T1000 (cell line): ENCODE data around the gene LIMCH1.
"Not testable (repeated sequence)": the region's sequence is repeated elsewhere in the genome, so short reads cannot be mapped to it uniquely, and the experiment has no call there.

ENCODE experiments used
- DNase-seq: peaks from one replicate; lab custom pipeline; 2025; ENCODE audit warnings: mixed read lengths; lab: John Stamatoyannopoulos, UW

Gene LIMCH1

DNA sequence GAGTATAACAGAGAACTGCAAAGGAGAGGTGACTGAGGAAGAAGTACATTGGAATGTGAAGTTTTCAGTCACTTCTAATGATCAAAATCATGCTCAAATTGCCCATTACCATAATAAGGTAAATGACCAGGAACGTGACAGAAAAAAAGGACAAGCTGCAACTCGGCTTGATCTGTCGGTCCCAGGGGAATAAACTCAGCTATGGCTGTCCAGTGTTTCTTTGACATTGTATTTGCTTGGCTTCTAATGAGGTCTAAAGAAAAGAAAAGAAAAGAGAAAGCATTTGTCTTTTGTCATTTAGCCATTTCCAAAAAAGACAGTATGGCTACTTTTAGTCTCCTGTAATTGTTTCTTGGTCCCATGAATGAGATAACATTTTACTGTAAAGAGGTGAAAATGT is 185.3 kb downstream of the LIMCH1 start:
- DNase-seq: no peak

DNA sequence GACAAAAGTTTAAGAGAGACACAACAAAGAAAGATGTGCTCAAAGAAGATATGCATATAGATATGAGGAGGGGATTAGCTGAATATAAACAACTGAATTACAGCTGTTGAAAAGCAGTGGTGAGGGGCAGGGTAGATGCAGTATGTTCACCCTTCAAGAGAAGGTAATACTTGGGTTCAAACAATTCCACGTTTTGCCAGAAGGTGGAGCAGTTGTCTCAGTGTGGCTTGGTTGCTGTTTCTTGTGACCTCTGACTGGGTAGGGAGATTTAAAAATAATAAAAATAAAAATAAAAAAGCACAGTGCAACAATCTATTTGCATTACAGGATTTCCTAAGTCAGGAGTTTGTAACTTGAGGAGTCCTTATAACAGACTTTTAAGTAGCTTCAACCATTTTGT is 187.3 kb downstream of the LIMCH1 start:
- no peak for DNase-seq

DNA sequence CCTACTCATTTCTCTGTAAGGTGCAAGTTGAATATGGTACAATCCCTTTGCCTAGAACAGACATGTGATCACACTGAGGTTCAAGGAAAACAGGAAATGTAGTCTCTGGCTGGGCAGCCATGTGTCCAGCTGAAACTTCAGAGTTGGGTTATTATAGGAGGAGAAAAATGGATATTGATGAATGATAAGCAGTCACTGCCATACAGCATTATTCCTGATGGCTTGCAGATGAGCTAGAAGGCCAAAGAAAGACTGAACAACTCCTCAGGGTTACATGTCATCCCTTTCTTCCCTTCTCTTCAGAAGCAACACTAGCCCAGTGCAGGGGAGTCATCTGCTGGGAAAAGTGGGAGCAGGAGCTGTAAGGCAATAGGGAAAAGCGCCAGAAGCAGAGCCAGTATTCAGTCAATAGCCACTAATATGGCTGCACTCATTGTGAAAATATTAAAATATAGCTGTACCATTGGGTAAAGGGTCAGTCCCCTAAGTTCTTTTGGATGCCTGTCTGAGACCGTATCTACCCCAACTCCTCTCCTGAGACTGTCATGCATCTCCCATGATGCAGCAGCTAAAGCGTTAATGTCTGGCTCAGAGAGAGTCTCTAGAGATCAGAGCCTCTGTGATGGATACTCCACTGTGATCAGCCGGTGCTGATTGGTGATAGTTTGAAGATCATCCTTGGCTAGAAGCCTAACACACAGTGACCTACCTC is 190.1 kb downstream of the LIMCH1 start:
- no peak for DNase-seq

DNA sequence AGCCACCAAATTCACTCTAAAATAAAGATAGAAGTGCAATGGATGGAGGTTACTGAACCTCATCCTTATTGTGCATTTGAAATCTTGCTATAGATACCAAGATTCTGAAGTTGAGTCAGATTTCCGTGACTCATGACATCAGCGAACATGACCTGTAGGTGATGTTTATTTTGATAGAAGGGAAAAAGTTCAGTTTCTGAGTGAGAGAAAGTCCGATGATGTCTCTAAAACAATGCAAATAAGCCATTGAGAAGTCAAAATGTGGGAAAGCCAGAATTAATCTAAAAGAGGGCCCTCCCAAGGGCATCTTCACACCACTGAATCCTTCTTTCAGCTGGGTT is 190.6 kb downstream of the LIMCH1 start:
- DNase-seq: no peak

DNA sequence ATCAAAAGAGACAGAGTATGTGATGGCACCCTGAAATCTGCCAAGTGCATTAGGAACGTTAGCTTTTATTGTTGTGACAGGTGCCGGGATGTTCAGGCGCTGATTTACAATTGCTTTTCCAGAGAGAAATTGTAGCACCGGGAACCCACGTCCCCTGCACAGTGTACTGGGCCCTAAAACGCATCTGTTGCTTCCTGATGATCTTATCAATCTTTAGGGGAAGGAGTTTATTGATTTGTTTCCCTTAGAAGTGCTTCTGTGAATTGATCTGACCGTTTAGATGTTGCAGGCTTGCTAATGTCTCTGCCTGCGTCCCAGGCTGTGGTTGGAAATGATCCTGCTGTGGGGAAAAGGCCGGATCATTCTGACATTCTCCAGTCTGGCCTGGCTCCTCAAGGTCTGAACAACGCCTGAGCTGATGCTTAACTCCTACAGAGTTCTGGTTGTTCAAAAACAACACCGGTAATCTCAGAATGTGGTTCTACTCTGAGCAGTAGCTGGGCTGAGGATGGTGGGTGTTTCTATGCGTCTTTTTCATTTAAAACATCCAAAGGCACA is 193.7 kb downstream of the LIMCH1 start:
- no peak for DNase-seq

DNA sequence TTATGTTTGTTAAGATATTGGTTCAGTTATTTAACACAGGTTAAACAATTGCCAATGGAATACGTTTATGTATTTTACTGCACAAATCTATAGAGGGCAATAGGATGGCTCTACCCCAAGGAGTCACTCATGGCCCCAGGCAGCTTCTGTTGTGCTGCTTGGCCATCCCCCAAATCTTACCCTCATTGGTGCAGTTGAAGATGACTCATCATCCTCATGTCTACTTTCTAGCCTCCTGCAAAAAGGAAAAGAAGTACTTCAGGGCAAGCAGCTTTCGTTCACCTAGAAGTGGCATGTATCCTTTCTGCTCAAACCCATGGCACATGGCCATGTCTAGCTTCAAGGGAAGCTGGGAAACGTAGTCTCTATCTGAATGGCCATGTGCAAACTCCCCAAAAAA is 196.4 kb downstream of the LIMCH1 start:
- DNase-seq: peak; percentile 59

DNA sequence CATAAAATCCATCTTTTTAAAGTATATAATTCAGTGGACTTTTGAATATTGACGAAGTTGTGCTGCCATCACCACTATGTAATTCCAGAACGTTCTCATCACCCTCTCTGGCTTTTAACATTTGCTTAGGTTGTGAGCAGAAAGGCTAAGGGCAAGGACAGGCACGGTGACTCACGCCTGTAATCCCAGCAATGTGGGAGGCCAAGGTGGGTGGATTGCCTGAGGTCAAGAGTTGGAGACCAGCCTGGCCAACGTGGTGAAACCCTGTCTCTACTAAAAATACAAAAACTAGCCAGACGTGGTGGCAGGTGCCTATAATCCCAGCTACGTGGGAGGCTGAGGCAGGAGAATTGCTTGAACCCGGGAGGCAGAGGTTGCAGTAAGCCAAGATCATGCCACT is 199.5 kb downstream of the LIMCH1 start:
- DNase-seq: not testable (repeated sequence)

DNA sequence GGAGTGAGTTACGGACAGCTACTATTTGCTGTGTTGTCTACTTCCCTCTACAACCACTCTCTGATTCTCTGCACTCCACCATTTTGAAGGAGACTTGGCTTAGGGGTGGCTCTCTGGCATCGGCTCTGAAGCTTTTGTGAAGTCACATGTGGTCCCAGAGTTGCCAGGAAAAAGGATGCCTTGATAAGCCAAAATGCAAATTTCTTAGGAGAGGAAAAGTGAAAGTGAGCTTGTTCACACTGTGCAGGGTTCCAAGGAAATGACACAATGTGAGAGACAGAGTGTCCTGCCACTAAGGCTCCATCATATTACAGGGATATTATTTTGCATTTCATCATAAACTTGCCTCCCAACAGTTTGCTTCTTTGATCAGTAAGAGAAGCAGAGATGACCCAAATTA is 203.4 kb downstream of the LIMCH1 start:
- DNase-seq: no peak

DNA sequence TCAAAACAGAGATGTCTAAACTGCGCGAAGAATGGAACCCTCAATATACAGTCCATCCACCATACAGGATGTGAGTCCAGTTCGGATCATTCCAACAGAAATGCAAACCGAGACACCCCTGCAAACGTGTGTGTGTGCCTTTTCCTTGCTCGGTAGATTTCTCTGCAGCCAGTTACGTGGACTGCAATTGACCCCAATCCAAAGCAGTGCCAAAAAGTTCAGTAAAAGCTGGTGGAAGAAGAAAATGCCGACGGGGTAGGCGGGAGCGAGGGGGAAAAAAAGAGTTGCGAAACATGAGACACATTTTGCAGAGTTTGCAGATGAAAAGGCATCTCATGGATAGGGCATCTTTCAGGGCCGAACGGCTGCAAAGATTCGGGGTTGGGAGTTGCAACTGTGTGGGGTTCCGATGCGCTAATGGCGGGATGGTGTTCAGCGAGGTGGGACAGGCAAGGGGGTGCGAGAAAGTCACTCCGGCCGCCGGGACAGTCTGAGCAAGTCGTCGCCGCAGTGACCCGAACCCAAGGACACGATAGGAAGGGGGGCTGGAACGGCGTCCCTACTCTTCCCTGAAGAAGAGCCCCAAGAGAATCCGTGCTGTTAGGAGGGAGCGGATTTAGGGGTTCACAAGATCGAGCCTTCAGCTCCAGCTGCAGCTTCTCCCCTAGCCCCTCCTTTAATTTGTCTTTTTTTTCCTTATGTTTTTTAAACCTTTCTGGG is 206.8 kb downstream of the LIMCH1 start:
- no peak for DNase-seq

DNA sequence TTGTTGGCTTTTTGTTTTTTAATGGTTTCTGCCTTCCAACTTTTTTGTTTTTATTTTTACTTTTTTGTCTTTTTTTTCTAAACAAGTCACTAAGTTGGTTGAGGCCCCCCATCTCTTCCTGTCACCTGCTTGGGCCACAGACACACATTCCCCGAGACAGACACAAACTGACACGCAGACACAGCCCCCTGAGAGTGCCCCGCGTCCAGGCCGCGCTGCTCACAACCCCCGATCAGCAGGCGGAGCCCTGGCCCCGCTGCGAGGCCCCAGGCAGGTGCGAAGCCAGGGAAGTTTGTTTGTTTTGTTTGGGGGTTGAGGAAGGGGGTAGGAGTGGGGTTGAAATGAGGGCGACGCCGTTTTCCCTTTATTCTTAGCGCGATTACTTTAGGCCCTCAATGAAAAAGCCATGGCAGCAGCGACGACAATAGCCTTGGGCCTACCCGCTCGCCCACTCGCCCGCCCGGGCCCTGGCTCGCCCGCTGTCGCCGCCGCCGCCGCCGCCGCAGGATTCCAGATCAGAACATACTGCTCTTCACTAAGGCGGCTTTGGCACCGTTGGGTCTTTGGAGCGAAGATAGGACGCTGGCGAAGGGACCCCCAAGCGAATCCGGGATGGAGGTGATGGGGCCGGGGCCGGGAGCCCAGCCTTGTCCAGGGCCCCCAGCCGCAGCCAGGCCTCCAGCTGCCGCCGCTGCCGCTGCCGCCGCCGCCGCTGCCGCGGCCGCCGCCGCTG is 207.5 kb downstream of the LIMCH1 start:
- DNase-seq: no peak

DNA sequence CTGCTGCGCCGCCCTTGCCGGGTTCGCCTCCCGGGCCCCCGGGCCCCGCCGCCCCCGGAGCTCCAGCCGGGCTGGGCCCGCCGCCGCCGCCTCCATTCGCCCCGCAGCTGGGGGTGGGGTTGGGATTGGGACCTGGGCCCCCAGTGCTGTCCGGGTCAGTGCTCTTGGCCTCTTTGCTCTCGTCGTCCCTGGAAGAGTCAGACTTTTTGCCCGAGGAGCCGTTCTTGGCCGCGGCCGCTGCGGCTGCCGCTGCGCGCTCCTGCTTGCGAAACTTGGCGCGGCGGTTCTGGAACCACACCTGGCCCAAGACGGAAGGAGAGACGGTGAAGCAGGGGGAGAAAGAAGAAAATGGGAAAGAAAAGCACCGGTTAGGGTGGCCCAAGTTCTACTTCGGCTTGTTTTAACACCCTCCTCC is 208.1 kb downstream of the LIMCH1 start:
- no peak for DNase-seq

DNA sequence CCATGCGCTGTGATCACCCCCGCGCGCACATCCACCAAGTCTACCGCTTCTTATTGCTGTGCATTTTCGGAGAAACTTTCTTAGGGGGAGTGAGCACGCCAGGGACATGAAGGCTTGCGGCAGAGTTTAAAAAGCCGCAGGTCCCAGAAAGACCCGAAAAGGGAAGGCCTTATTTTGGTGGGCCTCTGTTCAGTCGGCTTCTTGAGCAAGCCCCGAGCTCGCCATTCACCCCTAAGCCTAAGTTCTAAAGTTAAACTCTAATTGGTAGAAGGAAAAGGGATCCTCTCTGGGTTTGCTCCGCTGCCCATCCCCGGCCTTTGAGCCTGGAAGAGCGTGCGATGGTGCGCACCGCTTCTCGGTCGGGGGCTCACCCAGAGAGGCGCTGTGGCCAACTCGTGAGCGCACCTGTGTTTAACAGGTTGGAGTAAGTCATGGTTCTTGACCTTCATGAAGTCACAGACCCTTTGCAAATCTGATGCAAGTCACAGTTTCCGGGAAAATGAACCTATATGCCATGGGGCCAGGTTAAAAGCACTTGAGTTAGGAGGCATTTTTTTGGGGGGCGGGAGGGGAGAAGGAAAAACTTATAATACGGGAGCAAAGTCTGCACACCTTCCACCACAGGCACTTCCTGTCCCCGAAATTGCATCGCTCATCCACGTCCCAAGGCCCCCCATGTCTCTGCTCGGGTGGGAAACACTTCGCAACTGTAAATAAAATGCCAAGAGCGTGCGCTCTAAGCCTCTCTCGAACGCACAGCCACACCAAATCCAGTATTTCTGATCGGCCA is 208.7 kb downstream of the LIMCH1 start:
- DNase-seq: no peak

DNA sequence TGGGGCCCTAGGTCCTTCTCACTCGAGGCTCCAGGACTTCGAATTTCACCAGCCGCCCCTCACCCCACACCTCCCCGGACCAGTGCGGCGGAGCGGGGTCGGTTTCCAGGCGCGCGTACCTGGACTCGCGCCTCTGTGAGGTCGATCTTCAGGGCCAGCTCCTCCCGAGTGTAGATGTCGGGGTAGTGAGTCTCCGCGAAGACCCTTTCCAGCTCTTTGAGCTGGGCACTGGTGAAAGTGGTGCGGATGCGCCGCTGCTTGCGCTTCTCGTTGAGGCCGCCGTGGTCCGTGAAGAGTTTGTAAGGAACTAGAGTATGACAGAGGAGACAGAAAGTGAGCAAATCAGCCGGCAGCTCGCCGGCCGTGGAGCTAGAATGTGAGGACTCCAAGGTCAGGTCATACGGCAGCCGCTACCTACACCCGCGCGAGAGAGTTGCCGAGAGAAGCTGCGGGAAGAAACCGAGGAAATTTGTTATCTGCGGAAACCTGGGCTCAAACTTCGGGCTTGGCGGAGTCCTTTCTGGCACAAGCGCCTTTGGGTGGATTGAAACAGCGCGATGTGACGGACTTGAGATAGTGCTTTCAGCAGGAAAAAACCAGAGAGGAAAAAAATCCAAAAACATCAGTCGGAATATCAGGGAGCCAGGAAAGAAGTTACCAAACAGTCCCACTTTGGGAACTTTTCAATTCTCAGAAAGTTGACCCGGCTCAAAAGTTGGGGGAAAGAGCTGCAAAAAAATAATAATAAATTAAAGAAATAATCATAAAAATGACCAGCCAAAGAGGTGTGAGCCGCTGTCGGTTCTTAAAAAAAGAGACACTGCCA is 209.5 kb downstream of the LIMCH1 start:
- DNase-seq: no peak

DNA sequence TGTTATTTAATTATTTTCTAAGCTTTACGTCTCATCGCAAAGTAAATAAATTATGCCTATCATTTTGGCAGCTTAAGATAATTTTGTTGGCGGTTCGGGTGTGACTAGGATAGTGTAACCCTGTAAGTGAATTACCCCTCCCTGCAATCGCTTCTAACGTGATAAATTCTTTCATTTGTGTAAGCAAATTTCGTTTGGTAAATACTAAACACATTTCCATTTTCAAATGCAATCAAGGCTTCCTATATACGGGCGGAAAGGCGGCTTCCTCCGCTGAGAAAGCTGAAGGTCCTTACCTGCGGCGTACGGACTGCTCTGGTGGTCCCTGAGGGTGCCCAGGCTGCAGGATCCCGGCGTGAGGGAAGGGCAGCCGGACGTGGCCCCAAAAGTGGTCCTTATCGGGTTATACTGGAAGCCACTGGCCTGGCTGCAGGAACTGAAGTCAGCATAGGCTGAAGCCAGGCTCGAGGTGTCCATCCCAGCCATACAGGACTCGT is 210.2 kb downstream of the LIMCH1 start:
- DNase-seq: no peak

DNA sequence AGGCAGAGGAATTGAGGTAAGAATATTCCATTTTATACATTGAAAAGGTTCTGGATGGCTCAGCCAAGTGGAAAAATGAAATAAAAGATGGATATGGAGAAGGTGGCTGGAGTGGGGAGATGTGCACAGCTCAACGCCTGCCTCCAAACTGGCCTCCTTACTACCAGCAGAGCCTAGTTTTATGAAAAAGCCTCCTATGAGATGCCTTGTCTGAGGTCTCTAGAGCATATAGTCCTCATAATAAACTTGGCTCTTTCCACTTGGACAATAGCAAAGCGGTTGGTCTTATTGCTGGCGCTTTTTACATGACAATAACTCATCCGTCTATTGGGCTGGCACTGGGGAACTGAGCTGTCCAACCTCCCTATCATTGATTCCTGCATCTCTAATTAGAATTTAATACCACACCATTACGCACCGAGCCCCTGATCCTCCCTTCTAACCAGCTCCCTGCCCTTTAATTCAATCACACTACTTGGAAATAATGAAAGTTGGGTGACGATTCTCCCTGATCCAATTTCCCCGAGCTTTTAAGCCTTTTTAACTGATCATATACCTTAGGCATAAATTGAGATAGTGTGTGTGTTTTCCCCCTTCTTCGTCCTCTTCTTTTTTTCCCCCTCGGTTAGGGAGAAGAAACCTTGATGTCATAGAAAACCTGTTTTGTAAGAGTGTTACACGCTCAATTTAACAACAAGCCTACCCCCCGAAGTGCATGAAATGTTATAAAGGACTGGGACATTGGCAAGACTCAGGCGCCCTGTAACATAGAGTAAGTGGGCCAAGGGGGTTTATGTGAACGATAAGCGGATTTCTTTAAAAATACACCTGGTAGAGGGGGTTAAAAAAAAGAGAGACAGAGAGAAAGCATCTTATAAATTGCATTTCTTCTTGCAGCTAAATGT is 210.9 kb downstream of the LIMCH1 start, which contains the start of gene PHOX2B:
PHOX2B (minus strand) TSS at position 155 of the 905 bp plus-strand sequence; CDS start at position 40, 115 bp downstream.
- no peak for DNase-seq

DNA sequence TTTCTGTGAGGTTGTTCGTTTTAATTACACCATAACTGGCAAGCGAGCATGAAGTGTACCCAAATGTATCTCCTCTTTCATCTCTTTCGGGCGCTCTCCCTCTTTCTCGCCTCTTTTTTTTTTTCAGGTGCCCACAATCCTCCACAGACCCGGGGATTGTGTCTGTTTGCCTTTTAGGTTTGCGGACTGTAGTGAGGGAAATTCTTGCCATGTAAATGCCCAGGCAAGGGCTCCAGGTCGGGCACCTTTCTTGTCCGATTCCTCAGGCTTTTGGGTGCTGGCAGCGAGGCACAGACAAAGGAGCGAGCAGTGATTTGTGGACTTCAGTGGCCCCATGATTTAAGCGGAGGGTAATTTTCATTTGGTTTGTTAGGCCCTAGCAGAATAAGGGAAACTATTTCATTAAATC is 211.7 kb downstream of the LIMCH1 start:
- no peak for DNase-seq
